Measurements from ENCODE around the gene RNF220.
"Not testable (repeated sequence)": the region's sequence is repeated elsewhere in the genome, so short reads cannot be mapped to it uniquely, and the experiment has no call there.

Gene RNF220

GRCh38 chr1:44553771-44554170 lies 148.7 kb downstream of the RNF220 start:
- DNase-seq: peak; percentile 90

- DNase-seq: no peak
These were observed 149.7 kb downstream of the RNF220 start for GRCh38 chr1:44554706-44555105.

GRCh38 chr1:44557778-44558177 lies 152.7 kb downstream of the RNF220 start:
- peak; percentile 39 for DNase-seq

- DNase-seq: no peak
These were observed 153.8 kb downstream of the RNF220 start for GRCh38 chr1:44558883-44559282.

GRCh38 chr1:44559330-44559729 lies 154.3 kb downstream of the RNF220 start:
- no peak for DNase-seq

DNA sequence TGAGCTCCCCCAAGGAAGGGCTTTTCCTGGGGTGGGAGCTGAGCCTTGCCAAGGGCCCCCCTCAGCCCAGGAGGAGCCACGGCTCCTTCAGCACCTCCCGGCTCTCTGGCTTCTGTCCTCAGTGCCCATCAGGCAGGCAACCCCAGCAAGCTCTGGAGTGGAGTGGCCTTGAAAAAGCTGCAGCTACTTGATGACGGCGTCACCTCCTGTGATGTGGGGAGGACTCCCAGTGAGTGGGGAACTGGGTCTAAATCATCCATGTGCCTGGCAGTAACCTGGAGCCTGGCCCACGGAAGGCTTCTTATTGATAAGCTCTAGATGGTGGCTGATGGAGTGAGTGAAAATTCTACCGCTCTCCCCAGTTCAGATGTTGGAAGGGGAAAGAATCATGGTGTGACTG lies 154.9 kb downstream of the RNF220 start:
- no peak for DNase-seq

- DNase-seq: not testable (repeated sequence)
These were observed 155.6 kb downstream of the RNF220 start for GRCh38 chr1:44560696-44561095.

- no peak for DNase-seq
These were observed 160.2 kb downstream of the RNF220 start for GRCh38 chr1:44565259-44565750.

DNA sequence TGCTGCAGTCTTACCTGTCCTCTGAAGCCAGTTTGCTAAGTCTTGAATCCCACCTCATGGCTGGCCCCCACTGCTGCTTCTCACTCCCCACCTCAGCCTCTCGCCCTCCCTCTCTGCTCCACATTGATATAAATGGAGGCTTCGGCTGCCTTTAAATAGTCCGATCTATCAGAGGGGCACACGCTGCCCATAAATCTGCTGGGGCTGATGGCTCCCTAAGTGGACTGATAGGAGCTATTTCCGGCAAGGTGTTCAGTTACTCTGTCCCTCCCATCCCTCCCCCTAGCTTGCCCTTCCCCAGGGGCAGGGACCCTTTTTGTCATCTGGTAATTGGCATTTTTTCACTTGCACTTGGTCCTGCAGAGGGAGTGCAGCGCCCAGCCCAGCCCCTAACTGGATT lies 160.8 kb downstream of the RNF220 start:
- no peak for DNase-seq

GRCh38 chr1:44566281-44567046 lies 161.4 kb downstream of the RNF220 start:
- DNase-seq: no peak

DNA sequence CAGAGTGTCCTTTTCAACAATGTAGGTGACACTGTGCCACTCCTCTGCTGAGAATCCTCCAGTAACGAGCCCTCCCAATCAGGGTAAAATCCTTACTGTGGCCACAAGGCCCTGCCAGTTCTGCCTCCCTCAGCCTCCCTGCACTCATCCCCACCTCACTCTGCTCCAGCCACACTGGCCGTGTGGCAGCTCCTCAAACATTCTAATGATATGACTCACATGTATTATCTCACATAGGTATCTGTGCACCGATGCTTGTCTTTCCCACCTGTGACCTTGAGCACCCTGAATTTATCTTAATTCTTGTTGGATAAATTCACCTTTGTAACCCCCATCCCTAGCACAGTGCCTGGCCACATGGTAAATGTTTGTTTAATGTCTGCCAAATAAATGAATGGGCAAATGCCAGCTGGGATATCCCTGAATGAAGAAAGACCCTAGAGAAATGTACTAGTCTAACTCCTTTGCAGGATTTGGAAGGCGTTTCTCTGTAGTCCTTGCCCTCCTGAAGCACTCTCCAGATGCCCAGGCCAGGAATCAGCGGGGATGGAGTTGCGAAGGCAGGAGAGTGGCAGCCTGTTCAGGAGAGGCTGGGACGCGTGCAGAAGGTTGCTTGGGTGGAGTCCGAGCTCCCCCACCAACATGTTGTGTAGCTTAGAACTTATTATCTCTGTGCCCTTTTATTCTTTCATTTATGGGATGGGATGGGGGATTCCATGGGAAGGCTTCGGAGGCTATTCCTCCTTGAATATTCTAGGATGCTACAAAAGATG lies 163.3 kb downstream of the RNF220 start:
- DNase-seq: peak; percentile 13

GRCh38 chr1:44569491-44569890 lies 164.4 kb downstream of the RNF220 start:
- DNase-seq: no peak

DNA sequence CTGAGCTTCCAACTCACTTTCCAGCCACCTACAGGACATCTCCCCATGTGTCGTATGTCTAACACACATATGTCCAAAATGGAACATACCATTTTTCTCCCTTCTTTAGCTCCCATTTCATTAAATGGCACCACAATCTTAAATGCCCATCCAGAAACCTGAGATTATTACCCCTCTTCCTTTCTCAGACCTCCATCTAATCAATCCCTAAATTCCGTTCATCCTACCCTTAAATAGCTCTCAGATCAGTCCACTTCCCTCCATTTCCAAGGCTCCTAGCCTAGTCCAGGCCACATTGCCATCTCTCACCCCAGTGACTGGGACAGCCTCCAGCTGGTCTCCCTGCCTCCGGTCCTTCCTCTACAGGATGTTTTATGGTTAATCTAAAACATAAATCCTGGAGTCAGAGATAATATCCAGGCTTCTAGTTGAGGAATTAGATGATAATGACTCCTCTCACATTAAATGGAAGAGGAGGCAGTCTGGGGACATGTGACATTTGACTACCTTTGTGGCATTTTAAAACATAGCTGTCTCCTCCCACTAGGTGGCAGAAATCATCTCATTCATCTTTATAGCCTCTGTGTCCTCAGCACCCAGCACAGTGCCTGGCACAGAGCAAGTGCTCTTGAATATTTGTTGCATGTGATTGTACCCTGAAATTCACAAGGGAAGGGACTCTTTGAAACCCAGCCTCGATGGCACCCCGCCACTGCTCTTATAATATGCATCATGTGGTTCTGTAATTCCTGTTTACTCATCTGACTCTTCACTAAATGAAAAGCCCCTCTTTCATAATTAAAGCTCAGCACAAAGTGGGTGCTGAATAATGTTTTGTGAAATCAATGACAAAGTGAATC lies 166.9 kb downstream of the RNF220 start:
- peak; percentile 18 for DNase-seq

DNA sequence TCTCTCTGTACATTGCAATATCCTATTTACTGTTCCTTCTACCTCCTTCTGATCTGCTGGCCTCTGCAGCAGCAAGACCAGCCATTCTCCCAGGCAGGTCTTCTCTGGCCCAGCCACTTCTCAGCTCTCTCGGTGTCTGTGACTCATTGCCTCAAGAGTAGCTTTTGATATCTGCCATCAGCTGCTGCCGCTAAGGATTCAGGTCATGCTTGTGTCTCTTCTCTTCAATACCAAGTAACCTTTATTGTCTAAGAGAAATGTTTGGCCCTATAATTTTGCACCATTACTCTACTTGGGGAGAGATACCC lies 167.5 kb downstream of the RNF220 start:
- no peak for DNase-seq

DNA sequence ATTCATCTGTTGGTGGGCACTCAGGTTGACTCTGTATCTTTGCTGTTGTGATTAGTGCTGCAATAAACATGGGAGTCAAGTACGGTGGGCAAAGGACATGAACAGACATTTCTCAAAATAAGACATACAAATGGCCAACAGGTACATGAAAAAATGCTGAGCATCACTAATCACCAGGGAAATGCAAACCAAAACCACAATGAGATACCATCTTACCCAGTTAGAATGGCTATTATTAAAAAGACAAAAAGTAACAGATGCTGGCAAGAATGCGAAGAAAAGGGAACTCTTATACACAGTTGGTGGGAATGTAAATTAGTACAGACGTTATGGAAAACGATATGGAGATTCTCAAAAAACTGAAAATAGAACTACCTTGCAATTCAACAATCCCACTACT lies 170.3 kb downstream of the RNF220 start:
- no peak for DNase-seq

- DNase-seq: no peak
These were observed 171.5 kb downstream of the RNF220 start for GRCh38 chr1:44576456-44577150.

GRCh38 chr1:44581205-44581604 lies 176.2 kb downstream of the RNF220 start:
- DNase-seq: no peak

DNA sequence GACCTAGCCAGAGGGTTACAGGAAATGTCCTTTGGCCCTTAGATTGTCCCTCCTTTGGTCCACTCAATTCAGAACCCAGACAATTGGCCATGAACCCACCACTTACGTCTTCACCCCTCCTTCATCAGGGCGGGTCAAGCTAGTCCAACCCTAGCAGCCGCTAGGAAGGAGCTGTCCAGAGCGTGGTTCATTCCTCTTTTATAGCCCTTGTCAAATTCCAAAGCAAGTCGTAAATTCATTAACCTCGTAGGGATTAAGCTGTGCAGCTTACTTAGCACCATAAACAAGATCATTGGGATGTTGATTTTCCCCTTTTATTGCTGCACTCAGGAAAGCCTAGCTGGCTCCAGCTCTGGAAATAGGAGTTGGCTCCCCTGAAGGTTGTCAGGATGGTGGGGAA lies 179.1 kb downstream of the RNF220 start:
- DNase-seq: no peak

- DNase-seq: no peak
These were observed 180.4 kb downstream of the RNF220 start for GRCh38 chr1:44585315-44585920.

- no peak for DNase-seq
These were observed 182.9 kb downstream of the RNF220 start for GRCh38 chr1:44587796-44588460.

- DNase-seq: no peak
These were observed 183.6 kb downstream of the RNF220 start for GRCh38 chr1:44588551-44589210.

Measured in EL (cell line).